GM19238 (cell line): ENCODE data around the gene CERT1.
"Not testable (repeated sequence)": the region's sequence is repeated elsewhere in the genome, so short reads cannot be mapped to it uniquely, and the experiment has no call there.

Experiments
- DNase-seq: peaks from one replicate; pipeline ENCODE4 v3.0.0; 2011; ENCODE audit warnings: low spot score; ENCODE audit not compliant: insufficient read length

The CERT1 gene

GRCh38 chr5:75511435-75512382, at the start of gene CERT1, which contains the start of gene POLK:
TSS of gene CERT1 (minus strand) at chr5:75511629. CDS start at chr5:75511207, 422 bp downstream.
TSS of gene POLK (plus strand) at chr5:75511891.
- peak; percentile 80 for DNase-seq

GRCh38 chr5:75560655-75561054, 49.2 kb upstream of the CERT1 start:
- not testable (repeated sequence) for DNase-seq

- no peak for DNase-seq
These were observed 47.7 kb upstream of the CERT1 start for GRCh38 chr5:75558981-75559632.

GRCh38 chr5:75558221-75558620, 46.8 kb upstream of the CERT1 start:
- no peak for DNase-seq

GRCh38 chr5:75553358-75553757, 41.9 kb upstream of the CERT1 start:
- DNase-seq = no peak

GRCh38 chr5:75552764-75553163, 41.3 kb upstream of the CERT1 start:
- DNase-seq = no peak

- DNase-seq = no peak
These were observed 40.0 kb upstream of the CERT1 start for GRCh38 chr5:75551471-75551870.

GRCh38 chr5:75550597-75550996, 39.2 kb upstream of the CERT1 start:
- no peak for DNase-seq

- no peak for DNase-seq
These were observed 36.4 kb upstream of the CERT1 start for GRCh38 chr5:75547812-75548211.

- no peak for DNase-seq
These were observed 35.4 kb upstream of the CERT1 start for GRCh38 chr5:75546830-75547229.

GRCh38 chr5:75545131-75545530, 33.7 kb upstream of the CERT1 start:
- no peak for DNase-seq

GRCh38 chr5:75538211-75538610, 26.8 kb upstream of the CERT1 start:
- DNase-seq = no peak

GRCh38 chr5:75536694-75537360, 25.4 kb upstream of the CERT1 start:
- no peak for DNase-seq

GRCh38 chr5:75536147-75536546, 24.7 kb upstream of the CERT1 start:
- no peak for DNase-seq

- DNase-seq = no peak
These were observed 23.3 kb upstream of the CERT1 start for GRCh38 chr5:75534734-75535133.

- DNase-seq = not testable (repeated sequence)
These were observed 22.3 kb upstream of the CERT1 start for GRCh38 chr5:75533716-75534115.

GRCh38 chr5:75532190-75532589, 20.8 kb upstream of the CERT1 start:
- no peak for DNase-seq

- no peak for DNase-seq
These were observed 17.8 kb upstream of the CERT1 start for GRCh38 chr5:75529185-75529584.

GRCh38 chr5:75526070-75526469, 14.6 kb upstream of the CERT1 start:
- no peak for DNase-seq

GRCh38 chr5:75525344-75525743, 13.9 kb upstream of the CERT1 start:
- DNase-seq = no peak

- DNase-seq = no peak
These were observed 13.2 kb upstream of the CERT1 start for GRCh38 chr5:75524591-75524990.

- no peak for DNase-seq
These were observed 12.6 kb upstream of the CERT1 start for GRCh38 chr5:75524071-75524470.
